SU-DHL-6 (cell line): ENCODE measurements around the gene TBCK.

Source experiments
- H2AFZ ChIP-seq: fragments of 200-600 bp; sonication (generic); 2 replicates; pipeline ENCODE4 v1.6.1; 2014; ENCODE audit warnings: low read depth, mild to moderate bottlenecking, moderate library complexity, mixed read lengths, antibody characterized with exemption, low read length; ENCODE audit not compliant: severe bottlenecking
- H3F3A ChIP-seq: fragments of 200-600 bp; shearing (Covaris generic); 2 replicates; pipeline ENCODE4 v1.6.0; 2016; ENCODE audit warnings: antibody characterized with exemption, mild to moderate bottlenecking; ENCODE audit not compliant: insufficient read depth
- H3K27ac ChIP-seq: fragments of 200-600 bp; sonication (generic); 2 replicates; pipeline ENCODE4 v1.5.1; 2016; ENCODE audit warnings: low read depth, mild to moderate bottlenecking, low read length, moderate library complexity, mixed read lengths
- H3K27me3 ChIP-seq: fragments of 200-600 bp; sonication (generic), shearing (Covaris generic); 2 replicates; pipeline ENCODE4 v1.6.0; 2014; ENCODE audit warnings: mild to moderate bottlenecking, low read length
- H3K36me3 ChIP-seq: fragments of 200-600 bp; sonication (generic); 2 replicates; pipeline ENCODE4 v1.6.1; 2014; ENCODE audit warnings: mild to moderate bottlenecking, low read length, mixed read lengths
- H3K4me2 ChIP-seq: fragments of 300-600, 200-600 bp; shearing (Covaris generic), sonication (generic); 2 replicates; pipeline ENCODE4 v1.6.0; 2014; ENCODE audit warnings: low read length, low read depth, mild to moderate bottlenecking; ENCODE audit not compliant: poor library complexity, severe bottlenecking
- H3K4me3 ChIP-seq: fragments of 200-600 bp; sonication (generic); 2 replicates; pipeline ENCODE4 v1.5.1; 2014; ENCODE audit warnings: antibody characterized with exemption, low read length, mild to moderate bottlenecking, mixed read lengths; ENCODE audit not compliant: insufficient read depth, poor library complexity, severe bottlenecking
- H3K79me2 ChIP-seq: fragments of 200-600 bp; sonication (generic); 2 replicates; pipeline ENCODE4 v1.6.1; 2014; ENCODE audit warnings: mild to moderate bottlenecking, low read length, moderate library complexity; ENCODE audit not compliant: insufficient read depth
- H3K9ac ChIP-seq: fragments of 200-600 bp; sonication (generic); 2 replicates; pipeline ENCODE4 v1.7.0; 2014; ENCODE audit warnings: mild to moderate bottlenecking, low read length
- H3K9me2 ChIP-seq: fragments of 200-600 bp; sonication (generic); replicated peaks from 2 replicates; pipeline ENCODE4 v1.6.1; 2014; ENCODE audit warnings: low read length; ENCODE audit not compliant: insufficient read depth
- H3K9me3 ChIP-seq: fragments of 200-600 bp; sonication (generic); 2 replicates; pipeline ENCODE4 v1.6.1; 2014; ENCODE audit warnings: low read length, mixed read lengths; ENCODE audit not compliant: insufficient read depth
- H4K20me1 ChIP-seq: fragments of 200-600 bp; sonication (generic); 2 replicates; pipeline ENCODE4 v1.6.1; 2014; ENCODE audit warnings: low read depth, mild to moderate bottlenecking, antibody characterized with exemption, low read length, moderate library complexity, mixed read lengths
- CTCF ChIP-seq: fragments of 200-600 bp; sonication (generic); IDR thresholded peaks from one replicate; pipeline ENCODE4 v1.5.1; 2017; ENCODE audit warnings: antibody characterized with exemption, mild to moderate bottlenecking, low read length, moderate library complexity; ENCODE audit not compliant: insufficient read depth, poor library complexity, severe bottlenecking
- EZH2phosphoT487 ChIP-seq: fragments of 200-600 bp; sonication (generic), shearing (Covaris generic); conservative IDR thresholded peaks from 2 replicates; pipeline ENCODE4 v1.6.1; 2018; ENCODE audit warnings: mild to moderate bottlenecking, antibody characterized with exemption, low read length, moderate library complexity, mixed read lengths

TBCK gene

GRCh38 chr4:106051514-106051913, 264.5 kb downstream of the TBCK start:
- Histone ChIP-seq H3K27me3 (no peaks in the 10 kb centered on the region), H3K9me2 (no peaks in the 10 kb centered on the region)

GRCh38 chr4:106049490-106049889, 266.5 kb downstream of the TBCK start:
- Histone ChIP-seq H2AFZ (no peak overlapping the region), H3K79me2 (no peaks in the 10 kb centered on the region), H3K9me3 (no peaks in the 10 kb centered on the region), H3F3A (no peaks in the 10 kb centered on the region), H4K20me1 (no peaks in the 10 kb centered on the region), H3K36me3 (no peaks in the 10 kb centered on the region), H3K27me3 (no peaks in the 10 kb centered on the region), H3K27ac (no peak overlapping the region), H3K4me3 (no peak overlapping the region), H3K4me2 (no peak overlapping the region), H3K9me2 (no peaks in the 10 kb centered on the region), H3K9ac (no peak overlapping the region)
- no peak for TF ChIP-seq EZH2phosphoT487
- no peak for TF ChIP-seq CTCF

More at GRCh38 chr4:106051514-106051913, 264.5 kb downstream of the TBCK start:
- Histone ChIP-seq H4K20me1 (no peaks in the 10 kb centered on the region), H3K27ac (no peak overlapping the region), H3K79me2 (no peaks in the 10 kb centered on the region), H3K36me3 (no peaks in the 10 kb centered on the region), H3K4me2 (no peak overlapping the region), H3F3A (no peaks in the 10 kb centered on the region), H2AFZ (no peak overlapping the region), H3K9ac (no peak overlapping the region), H3K9me3 (no peaks in the 10 kb centered on the region), H3K4me3 (no peak overlapping the region)
- TF ChIP-seq EZH2phosphoT487 (no peak), CTCF (no peak)

GRCh38 chr4:106048250-106048971, 267.6 kb downstream of the TBCK start:
- H3K27me3 ChIP-seq = no peaks in the 10 kb centered on the region
- no peaks in the 10 kb centered on the region for H3K36me3 ChIP-seq
- H4K20me1 ChIP-seq = no peaks in the 10 kb centered on the region
- H3K79me2 ChIP-seq = no peaks in the 10 kb centered on the region
- TF ChIP-seq CTCF = no peak
- no peak for TF ChIP-seq EZH2phosphoT487
- no peaks in the 10 kb centered on the region for H3K9me2 ChIP-seq
- H3F3A ChIP-seq = no peaks in the 10 kb centered on the region
- H3K9me3 ChIP-seq = no peaks in the 10 kb centered on the region
- no peak overlapping the region for H2AFZ ChIP-seq
- H3K4me3 ChIP-seq = no peak overlapping the region
- H3K9ac ChIP-seq = no peak overlapping the region
- H3K4me2 ChIP-seq = no peak overlapping the region
- H3K27ac ChIP-seq = no peak overlapping the region
